A673 (cell line): Measurements from ENCODE around the gene FSIP1. TPM values are rescaled to one million over a fixed set of nuclear protein-coding genes. Genes with fewer than 3 reads are reported as not detected.

Source experiments
- BruUV-seq: library from RNA; stranded (reverse); fragments of 400-500 nt; replicated peaks from 2 replicates; lab custom pipeline; 2021; lab: Mats Ljungman, UMichigan
- CTCF ChIA-PET: fragments of 300-600 bp; sonication (Branson Sonifier 250); formaldehyde crosslinking; loops from one replicate; lab custom pipeline; 2022; ENCODE audit warnings: antibody characterized with exemption; lab: Charles Lee
- POLR2A ChIA-PET: fragments of 300-600 bp; sonication (Branson Sonifier 250); formaldehyde crosslinking; loops from one replicate; lab custom pipeline; 2022; ENCODE audit warnings: antibody characterized with exemption; ENCODE audit not compliant: low non-redundant PET; lab: Charles Lee
- DNase-seq: peaks from one replicate; pipeline ENCODE4 v3.0.0-alpha.2; 2015; ENCODE audit warnings: low spot score
- H3K27ac ChIP-seq: fragments of 200-600 bp; sonication (generic); 2 replicates; pipeline ENCODE4 v1.5.1; 2016; ENCODE audit warnings: mixed run types, low read depth, mild to moderate bottlenecking, mixed read lengths, antibody characterized with exemption, low read length; ENCODE audit not compliant: poor library complexity, severe bottlenecking
- H3K27me3 ChIP-seq: fragments of 200-600 bp; sonication (generic); replicated peaks from 2 replicates; pipeline ENCODE4 v1.6.1; 2017; ENCODE audit warnings: mixed run types, low read depth, mild to moderate bottlenecking, mixed read lengths, antibody characterized with exemption, low read length; ENCODE audit not compliant: insufficient read depth, poor library complexity
- H3K36me3 ChIP-seq: fragments of 200-600 bp; sonication (generic); 2 replicates; pipeline ENCODE4 v1.6.1; 2016; ENCODE audit warnings: mixed run types, mild to moderate bottlenecking, mixed read lengths, antibody characterized with exemption, low read length; ENCODE audit not compliant: insufficient read depth, poor library complexity, severe bottlenecking
- H3K4me1 ChIP-seq: fragments of 200-600 bp; sonication (generic); 2 replicates; pipeline ENCODE4 v1.6.1; 2017; ENCODE audit warnings: mixed run types, mild to moderate bottlenecking, mixed read lengths, antibody characterized with exemption, low read length; ENCODE audit not compliant: insufficient read depth, poor library complexity, severe bottlenecking
- H3K4me3 ChIP-seq: fragments of 200-600 bp; sonication (generic); 2 replicates; pipeline ENCODE4 v1.5.1; 2016; ENCODE audit warnings: low read depth, mixed run types, mild to moderate bottlenecking, mixed read lengths, low read length; ENCODE audit not compliant: poor library complexity, severe bottlenecking
- H3K9me3 ChIP-seq: fragments of 200-600 bp; sonication (generic); 2 replicates; pipeline ENCODE4 v1.6.1; 2016; ENCODE audit warnings: mixed run types, low read depth, mild to moderate bottlenecking, mixed read lengths, antibody characterized with exemption, low read length; ENCODE audit not compliant: poor library complexity, severe bottlenecking
- EZH2 ChIP-seq: fragments of 200-600 bp; sonication (generic); IDR thresholded peaks from 2 replicates; pipeline ENCODE4 v1.6.1; 2017; ENCODE audit warnings: borderline replicate concordance, low read depth, mild to moderate bottlenecking, mixed read lengths, antibody characterized with exemption, low read length; ENCODE audit not compliant: poor library complexity, severe bottlenecking
- intact Hi-C: fragments of 100-400 bp; cut with micrococcal nuclease; formaldehyde crosslinking; loops from one replicate; pipeline ENCODE4 v1.10.0; 2022; ENCODE audit not compliant: unreplicated experiment
- total RNA-seq: library from RNA; stranded (reverse); gene quantifications from 2 replicates; pipeline ENCODE4 v1.2.3, GENCODE V29; 2021
- TF ChIP-seq, protein P1 (sequence below): fragments of 300-800, 200-600 bp; sonication (generic); conservative IDR thresholded peaks from 2 replicates; pipeline ENCODE4 v1.5.1; 2017; ENCODE audit warnings: low read depth, mild to moderate bottlenecking, antibody characterized with exemption, low read length, moderate library complexity, mixed read lengths

The FSIP1 gene
- total RNA-seq, 1 experiment from 2014 or later = 0.37 TPM

DNA sequence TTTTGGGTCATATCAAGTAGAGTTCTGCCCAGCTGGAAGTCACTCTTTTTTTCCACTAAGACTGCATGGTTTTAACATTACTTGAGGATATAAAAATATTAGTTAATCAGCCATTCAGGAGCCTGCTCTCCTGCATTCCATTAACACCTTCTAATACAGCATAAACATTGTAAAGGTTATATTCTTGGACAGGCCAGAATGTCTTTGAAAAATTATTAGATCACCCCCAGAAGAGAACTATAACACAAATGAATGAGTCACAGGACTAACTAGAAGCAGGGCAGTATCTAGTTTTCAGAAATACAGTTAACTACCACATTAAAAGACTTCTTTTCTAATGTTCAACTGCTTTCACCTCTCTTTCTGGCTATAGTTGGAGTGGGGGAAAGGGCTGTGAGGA is 120.9 kb downstream of the FSIP1 start:
- ChIA-PET POLR2A (no interaction called here), CTCF (no interaction called here)
- Histone ChIP-seq H3K4me3 (no peak overlapping the region), H3K4me1 (no peaks in the 10 kb centered on the region), H3K9me3 (no peaks in the 10 kb centered on the region), H3K27ac (no peak overlapping the region), H3K27me3 (no peaks in the 10 kb centered on the region), H3K36me3 (no peaks in the 10 kb centered on the region)
- DNase-seq = no peak
- no TSS peak for BruUV-seq
- TF ChIP-seq, protein P1, sequence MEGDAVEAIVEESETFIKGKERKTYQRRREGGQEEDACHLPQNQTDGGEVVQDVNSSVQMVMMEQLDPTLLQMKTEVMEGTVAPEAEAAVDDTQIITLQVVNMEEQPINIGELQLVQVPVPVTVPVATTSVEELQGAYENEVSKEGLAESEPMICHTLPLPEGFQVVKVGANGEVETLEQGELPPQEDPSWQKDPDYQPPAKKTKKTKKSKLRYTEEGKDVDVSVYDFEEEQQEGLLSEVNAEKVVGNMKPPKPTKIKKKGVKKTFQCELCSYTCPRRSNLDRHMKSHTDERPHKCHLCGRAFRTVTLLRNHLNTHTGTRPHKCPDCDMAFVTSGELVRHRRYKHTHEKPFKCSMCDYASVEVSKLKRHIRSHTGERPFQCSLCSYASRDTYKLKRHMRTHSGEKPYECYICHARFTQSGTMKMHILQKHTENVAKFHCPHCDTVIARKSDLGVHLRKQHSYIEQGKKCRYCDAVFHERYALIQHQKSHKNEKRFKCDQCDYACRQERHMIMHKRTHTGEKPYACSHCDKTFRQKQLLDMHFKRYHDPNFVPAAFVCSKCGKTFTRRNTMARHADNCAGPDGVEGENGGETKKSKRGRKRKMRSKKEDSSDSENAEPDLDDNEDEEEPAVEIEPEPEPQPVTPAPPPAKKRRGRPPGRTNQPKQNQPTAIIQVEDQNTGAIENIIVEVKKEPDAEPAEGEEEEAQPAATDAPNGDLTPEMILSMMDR = no peak
- TF ChIP-seq EZH2 = no peak
- intact Hi-C loops = no loop called here

DNA sequence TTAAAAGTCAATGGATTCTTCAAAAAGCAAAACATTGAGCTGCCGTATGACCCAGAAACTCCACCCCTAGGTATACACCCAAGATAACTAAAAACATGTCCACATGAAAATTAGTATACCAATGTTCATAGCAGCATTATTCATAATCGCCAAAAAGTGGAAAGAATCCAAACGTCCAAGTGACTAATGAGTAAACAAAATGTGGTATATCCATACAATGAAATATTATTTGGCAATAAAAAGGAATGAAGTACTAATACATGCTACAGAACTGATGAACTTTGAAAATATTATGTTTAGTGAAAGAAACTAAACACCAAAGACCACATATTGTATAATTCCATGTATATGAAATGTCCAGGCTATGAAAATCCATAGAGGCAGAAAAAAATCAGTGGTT is 123.9 kb downstream of the FSIP1 start:
- ChIA-PET POLR2A (no interaction called here), CTCF (no interaction called here)
- intact Hi-C loops = no loop called here
- H3K36me3 ChIP-seq = no peaks in the 10 kb centered on the region
- DNase-seq = no peak
- H3K27me3 ChIP-seq = no peaks in the 10 kb centered on the region
- H3K9me3 ChIP-seq = no peaks in the 10 kb centered on the region
- no TSS peak for BruUV-seq
- H3K4me1 ChIP-seq = no peaks in the 10 kb centered on the region
- no peak overlapping the region for H3K27ac ChIP-seq
- no peak overlapping the region for H3K4me3 ChIP-seq
- TF ChIP-seq EZH2 = no peak
- TF ChIP-seq, protein P1 = no peak

DNA sequence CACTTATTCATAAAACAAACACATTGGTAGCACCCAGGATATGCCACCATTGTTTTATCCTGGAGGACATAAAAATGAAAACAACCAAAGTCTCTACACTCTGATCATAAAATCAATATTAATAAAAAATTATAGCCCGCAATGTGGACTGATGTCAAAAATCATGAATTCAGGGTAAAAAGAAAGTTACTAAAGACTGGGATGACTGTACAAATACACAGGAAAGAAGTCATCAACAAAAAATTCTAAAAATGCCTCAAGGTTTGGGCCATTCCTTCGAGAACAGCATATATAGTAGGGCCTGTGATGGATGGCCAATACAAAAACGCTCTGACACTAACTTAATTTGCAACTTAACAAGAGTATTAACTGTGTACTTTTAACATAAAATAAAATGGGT is 125.0 kb downstream of the FSIP1 start:
- CTCF ChIA-PET = no interaction called here
- H3K4me1 ChIP-seq = no peaks in the 10 kb centered on the region
- H3K9me3 ChIP-seq = no peaks in the 10 kb centered on the region
- peak; percentile 33 for DNase-seq
- no TSS peak for BruUV-seq
- TF ChIP-seq EZH2 = no peak
- TF ChIP-seq, protein P1 = no peak
- POLR2A ChIA-PET = no interaction called here
- no peaks in the 10 kb centered on the region for H3K36me3 ChIP-seq
- intact Hi-C loops = no loop called here
- no peak overlapping the region for H3K27ac ChIP-seq
- no peaks in the 10 kb centered on the region for H3K27me3 ChIP-seq
- no peak overlapping the region for H3K4me3 ChIP-seq
